Measurements from ENCODE around the gene ZNF799. TPM values are rescaled to one million over a fixed set of nuclear protein-coding genes. Genes with fewer than 3 reads are reported as not detected.
A peak's percentile ranks its signal among the peaks of the same experiment; 100 is the strongest.

ZNF799 gene
- total RNA-seq, 4 donors from 2014 or later: 1.3 to 3.6 (median 3.2) TPM

DNA sequence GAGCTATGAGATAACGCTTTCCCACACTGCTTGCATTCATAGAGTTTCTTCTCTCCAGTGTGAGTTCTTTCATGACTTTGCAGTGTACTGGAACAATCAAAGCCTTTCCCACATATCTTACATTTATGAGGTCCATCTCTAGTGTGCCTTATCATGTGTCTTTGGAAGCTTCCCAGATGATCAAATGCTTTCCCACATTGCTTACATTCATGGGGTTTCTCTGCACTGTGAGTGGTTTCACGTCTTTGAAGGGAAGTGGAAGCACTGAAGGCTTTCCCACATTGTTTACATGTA lies 20.7 kb downstream of the ZNF799 start:
- intact Hi-C loops (cut with DNase I; ENCODE audit: low total_unique reads): no loop called here
- Histone ChIP-seq H3K4me1 (no peaks in the 10 kb centered on the region), H3K9me3 (peaks cover 0 to 24% (median 7%) of the 10 kb centered on the region in 3 donors), H3K27ac (no peak overlapping the region), H3K36me3 (peaks cover 0 to 40% of the 10 kb centered on the region in 2 donors), H3K4me3 (no peak overlapping the region), H3K27me3 (no peaks in the 10 kb centered on the region)
- no peak for TF ChIP-seq POLR2A (IDR thresholded peaks at IDR 0.05)
- TF ChIP-seq, protein P1, sequence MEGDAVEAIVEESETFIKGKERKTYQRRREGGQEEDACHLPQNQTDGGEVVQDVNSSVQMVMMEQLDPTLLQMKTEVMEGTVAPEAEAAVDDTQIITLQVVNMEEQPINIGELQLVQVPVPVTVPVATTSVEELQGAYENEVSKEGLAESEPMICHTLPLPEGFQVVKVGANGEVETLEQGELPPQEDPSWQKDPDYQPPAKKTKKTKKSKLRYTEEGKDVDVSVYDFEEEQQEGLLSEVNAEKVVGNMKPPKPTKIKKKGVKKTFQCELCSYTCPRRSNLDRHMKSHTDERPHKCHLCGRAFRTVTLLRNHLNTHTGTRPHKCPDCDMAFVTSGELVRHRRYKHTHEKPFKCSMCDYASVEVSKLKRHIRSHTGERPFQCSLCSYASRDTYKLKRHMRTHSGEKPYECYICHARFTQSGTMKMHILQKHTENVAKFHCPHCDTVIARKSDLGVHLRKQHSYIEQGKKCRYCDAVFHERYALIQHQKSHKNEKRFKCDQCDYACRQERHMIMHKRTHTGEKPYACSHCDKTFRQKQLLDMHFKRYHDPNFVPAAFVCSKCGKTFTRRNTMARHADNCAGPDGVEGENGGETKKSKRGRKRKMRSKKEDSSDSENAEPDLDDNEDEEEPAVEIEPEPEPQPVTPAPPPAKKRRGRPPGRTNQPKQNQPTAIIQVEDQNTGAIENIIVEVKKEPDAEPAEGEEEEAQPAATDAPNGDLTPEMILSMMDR (IDR thresholded peaks at IDR 0.05 in 4 of 5, conservative IDR thresholded peaks at IDR 0.05 in 1 of 5): no peak
- DNase-seq (no peak), ATAC-seq (no peak)
- in situ Hi-C loops (cut with MboI; ENCODE audit: low sequenced_read_pairs in 4 of 4): no loop called here

DNA sequence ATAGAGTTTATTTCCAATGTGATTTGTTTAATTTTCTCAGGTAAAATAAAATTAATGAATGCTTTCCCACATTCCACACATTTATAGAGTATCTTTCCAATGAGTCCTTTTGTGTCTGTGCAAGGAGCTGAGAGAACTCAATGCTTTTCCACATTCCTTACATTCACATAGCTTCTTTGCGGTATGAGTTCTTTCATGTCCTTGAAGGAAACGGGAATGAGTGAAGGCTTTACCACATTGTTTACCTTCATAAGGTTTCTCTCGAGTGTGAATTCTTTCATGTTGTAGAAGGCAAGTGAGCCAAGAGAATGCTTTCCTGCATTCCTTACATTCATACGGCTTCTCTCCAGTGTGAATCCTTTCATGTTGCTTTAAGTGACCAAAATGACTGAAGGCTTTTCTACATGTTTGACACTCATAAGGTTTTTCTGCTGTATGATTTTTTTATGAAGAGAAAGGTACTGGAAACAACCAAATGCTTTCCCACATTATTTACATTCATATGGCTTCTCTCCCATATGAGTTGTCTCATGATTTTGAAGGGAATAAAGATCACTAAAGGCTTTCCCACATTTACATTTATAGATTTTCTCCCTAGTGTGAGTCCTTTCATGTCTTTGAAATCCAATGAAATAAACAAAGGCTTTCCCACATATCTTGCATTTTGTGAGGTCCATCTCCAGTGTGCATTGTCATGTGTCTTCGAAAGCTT lies 21.2 kb downstream of the ZNF799 start:
- peak overlapping the region in 1 of 4 donors; percentile 10 for H3K4me3 ChIP-seq
- H3K27ac ChIP-seq: no peak overlapping the region
- ATAC-seq: no peak
- peaks cover 0 to 40% of the 10 kb centered on the region in 2 donors for H3K36me3 ChIP-seq
- H3K27me3 ChIP-seq: no peaks in the 10 kb centered on the region
- TF ChIP-seq, protein P1 (IDR thresholded peaks at IDR 0.05 in 4 of 5, conservative IDR thresholded peaks at IDR 0.05 in 1 of 5): no peak
- no peak for TF ChIP-seq POLR2A (IDR thresholded peaks at IDR 0.05)
- peaks cover 0 to 24% (median 7%) of the 10 kb centered on the region in 3 donors for H3K9me3 ChIP-seq
- DNase-seq: no peak
- H3K4me1 ChIP-seq: no peaks in the 10 kb centered on the region
- in situ Hi-C loops (cut with MboI; ENCODE audit: low sequenced_read_pairs in 4 of 4): no loop called here
- intact Hi-C loops (cut with DNase I; ENCODE audit: low total_unique reads): no loop called here

DNA sequence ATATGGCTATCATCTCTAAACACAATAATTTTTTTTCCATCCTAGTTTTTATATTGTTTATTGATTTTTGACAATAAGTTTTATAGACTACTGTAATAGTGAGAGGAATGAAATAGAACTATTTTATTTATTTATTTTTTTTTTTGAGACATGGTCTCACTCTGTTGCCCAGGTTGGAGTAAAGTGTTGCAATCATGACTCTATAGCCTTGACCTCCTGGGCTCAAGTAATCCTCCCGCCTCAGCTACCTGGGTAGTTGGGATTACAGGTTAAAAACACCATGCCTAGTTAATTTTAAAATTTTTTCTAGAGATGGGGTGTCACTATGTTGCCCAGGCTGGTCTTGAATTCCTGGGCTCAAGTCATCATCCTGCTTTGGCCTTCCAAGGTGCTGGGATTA lies 27.0 kb downstream of the ZNF799 start:
- Histone ChIP-seq H3K4me1 (no peaks in the 10 kb centered on the region), H3K9me3 (peaks cover 0 to under 1% (median 0%) of the 10 kb centered on the region in 3 donors), H3K4me3 (no peak overlapping the region), H3K36me3 (peaks cover 0 to 5% of the 10 kb centered on the region in 2 donors), H3K27ac (no peak overlapping the region), H3K27me3 (no peaks in the 10 kb centered on the region)
- TF ChIP-seq, protein P1 (IDR thresholded peaks at IDR 0.05 in 4 of 5, conservative IDR thresholded peaks at IDR 0.05 in 1 of 5): no peak
- TF ChIP-seq POLR2A (IDR thresholded peaks at IDR 0.05): no peak
- DNase-seq (no peak), ATAC-seq (no peak)
- intact Hi-C loops (cut with DNase I; ENCODE audit: low total_unique reads) (no loop called here), in situ Hi-C loops (cut with MboI; ENCODE audit: low sequenced_read_pairs in 4 of 4) (no loop called here)

DNA sequence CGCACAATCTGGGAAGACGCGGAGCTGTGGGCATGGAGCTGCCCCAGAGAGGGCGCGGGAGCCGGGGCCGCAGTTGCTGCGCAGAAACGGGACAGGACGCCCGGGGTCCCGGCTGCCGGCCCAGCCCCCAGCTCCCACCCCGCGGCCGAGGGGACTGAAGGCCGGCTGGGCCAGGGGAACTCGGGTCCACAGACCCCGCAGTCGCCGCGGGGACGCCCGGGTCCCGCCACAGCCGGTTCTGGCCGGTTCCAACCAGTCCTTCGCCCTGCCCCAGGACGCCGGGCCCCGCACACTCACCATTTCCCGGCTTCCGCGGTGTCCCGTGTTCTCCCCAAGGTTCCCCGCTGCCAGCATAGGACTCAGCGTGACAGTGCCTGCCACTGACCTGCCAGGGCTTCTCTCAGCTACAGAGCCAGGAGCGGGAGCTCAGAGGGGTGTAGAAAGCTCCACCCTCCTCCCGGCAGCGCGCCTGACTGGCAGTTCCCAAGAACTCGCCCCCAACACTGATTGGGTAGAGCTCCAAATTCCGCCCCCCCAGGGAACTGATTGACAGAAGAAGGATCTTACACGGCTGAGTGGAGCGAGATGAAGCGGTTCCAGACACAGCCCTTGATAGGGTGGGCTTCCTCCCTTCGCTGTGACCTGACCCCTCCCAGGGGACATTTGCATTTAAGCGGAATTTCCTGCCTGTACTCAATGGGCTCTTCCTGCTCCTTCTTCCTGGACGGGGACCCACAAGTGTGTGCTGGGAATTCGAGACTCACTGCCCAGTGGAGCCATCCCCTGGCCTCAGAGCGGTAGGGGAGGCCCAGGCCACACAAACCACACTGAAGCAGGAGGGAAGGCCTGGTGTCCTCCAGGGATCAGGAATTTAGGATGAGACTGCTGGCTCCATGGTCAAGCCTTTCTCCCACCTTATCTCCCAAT lies 35.6 kb downstream of the ZNF799 start, which contains the start of gene ZNF442:
Gene ZNF442 (minus strand): TSS at position 448 of the 927 bp plus-strand sequence. CDS start 2,052 bp downstream, outside the sequence.
- peak; percentile 98 to 99 for ATAC-seq
- H3K27me3 ChIP-seq: no peaks in the 10 kb centered on the region
- peak within 1 kb of the TSS; percentile 76 to 93 (median 84) for H3K4me3 ChIP-seq
- DNase-seq: peak; percentile 95 to 96
- H3K36me3 ChIP-seq: no peaks in the 10 kb centered on the region
- in situ Hi-C loops (cut with MboI; ENCODE audit: low sequenced_read_pairs in 4 of 4) (no loop called here), intact Hi-C loops (cut with DNase I; ENCODE audit: low total_unique reads) (loop anchor here (1.0 to 10.0 kb wide), 6 partner anchors 32 to 381 kb away; partner anchors contain the start of genes ZNF433, ZNF44, ZNF443 and ZNF563)
- H3K9me3 ChIP-seq: no peaks in the 10 kb centered on the region
- peak within 1 kb of the TSS; percentile 86 to 97 (median 92) for H3K27ac ChIP-seq
- TF ChIP-seq, protein P1 (IDR thresholded peaks at IDR 0.05 in 4 of 5, conservative IDR thresholded peaks at IDR 0.05 in 1 of 5): peak; percentile 49 to 75 (median 58)
- TF ChIP-seq POLR2A (IDR thresholded peaks at IDR 0.05): peak; percentile 81 to 87
- H3K4me1 ChIP-seq: peaks cover 6 to 11% of the 10 kb centered on the region in 2 donors
